LHCN-M2 (cell line): ENCODE data around the gene TTF2. TPM values are rescaled to one million over a fixed set of nuclear protein-coding genes. Genes with fewer than 3 reads are reported as not detected.
"Not testable (repeated sequence)": the region's sequence is repeated elsewhere in the genome, so short reads cannot be mapped to it uniquely, and the experiment has no call there.

Experiments
- DNase-seq: peaks from one replicate; pipeline ENCODE4 v3.0.0-alpha.2; 2012; ENCODE audit warnings: low read depth
- total RNA-seq: library from RNA; depleted of rRNA; stranded (reverse); fragments of >200 nt; gene quantifications from 2 replicates; pipeline ENCODE4 v1.2.3, GENCODE V29; 2014; rRNA removed

TTF2 gene
- total RNA-seq, 1 experiment from 2014 or later, result 26.2 TPM

DNA sequence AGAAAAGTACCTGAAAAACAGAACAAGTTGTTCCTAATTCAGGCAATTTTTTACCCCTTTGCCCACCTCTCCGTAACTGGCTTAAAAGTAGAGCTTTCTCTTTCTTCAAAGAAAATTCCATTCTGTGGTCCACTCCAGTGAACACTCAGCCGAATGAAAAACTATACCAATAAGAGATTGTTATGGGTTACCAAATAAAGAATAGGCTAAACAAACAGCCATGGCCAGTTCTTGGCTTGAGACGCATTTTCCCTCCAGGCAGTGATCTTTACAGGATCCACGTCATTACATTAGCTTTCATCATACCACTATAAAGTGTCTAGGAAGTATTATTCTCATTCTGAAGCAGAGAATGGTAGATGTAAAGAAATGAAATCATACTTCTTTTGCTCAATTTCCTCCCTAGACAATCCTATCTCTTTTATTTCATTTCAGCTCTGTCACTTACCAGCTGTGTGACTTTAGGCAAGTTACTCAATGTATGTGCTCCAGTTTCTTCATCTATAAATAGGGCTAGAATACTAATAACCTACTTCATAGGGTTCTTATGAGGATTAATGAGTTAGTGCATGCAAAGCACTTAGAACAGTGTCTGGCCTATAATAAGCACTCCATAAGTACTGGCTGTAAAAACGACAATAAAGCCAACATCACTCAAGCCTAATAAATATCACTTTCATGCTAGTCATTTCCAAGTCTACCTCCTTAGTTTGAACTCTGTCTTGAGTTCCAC, 87.9 kb downstream of the TTF2 start:
- no peak for DNase-seq

DNA sequence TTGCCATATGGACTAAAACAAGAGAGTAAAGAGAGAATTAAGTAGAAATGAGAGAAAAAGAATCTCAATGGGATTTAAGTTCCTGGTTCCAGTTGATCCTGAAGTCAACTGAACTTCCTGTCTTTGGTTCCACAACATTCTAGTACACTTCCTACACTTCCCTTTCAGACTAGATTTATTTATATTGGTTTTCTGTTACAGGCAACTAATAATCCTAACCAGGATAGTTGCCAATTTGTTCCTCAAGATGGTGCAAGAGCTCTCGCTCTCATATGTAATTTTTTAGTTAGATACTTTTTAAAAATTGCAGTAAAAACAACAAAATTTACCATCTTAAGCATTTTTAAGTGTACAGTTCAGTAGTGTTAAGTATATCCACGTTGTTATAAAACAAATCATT, 90.2 kb downstream of the TTF2 start:
- DNase-seq, result peak; percentile 24

DNA sequence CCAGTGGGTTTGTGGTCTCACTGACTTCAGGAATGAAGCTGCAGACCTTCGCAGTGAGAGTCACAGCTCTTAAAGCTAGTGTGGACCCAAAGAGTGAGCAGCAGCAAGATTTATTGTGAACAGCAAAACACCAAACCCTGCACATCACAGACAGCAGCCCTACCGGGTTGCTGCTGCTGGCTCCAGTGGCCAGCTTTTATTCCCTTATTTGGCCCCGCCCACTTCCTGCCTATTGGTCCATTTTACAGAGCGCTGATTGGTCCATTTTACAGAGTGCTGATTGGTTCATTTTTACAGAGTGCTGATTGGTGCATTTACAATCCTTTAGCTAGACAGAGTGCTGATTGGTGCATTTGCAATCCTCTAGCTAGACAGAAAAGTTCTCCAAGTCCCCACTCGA, 91.2 kb downstream of the TTF2 start:
- DNase-seq, result not testable (repeated sequence)

Other genes with a start within 250 kb of the TTF2 start
- 60.0 and 61.7 TPM in 2 replicates for gene PTGFRN, start 150.4 kb upstream of the TTF2 start, total RNA-seq
- gene CD101, start 58.6 kb upstream of the TTF2 start, total RNA-seq, result 0.40 and 0.83 TPM in 2 replicates
- gene TRIM45, start 61.4 kb downstream of the TTF2 start, total RNA-seq, result 1.9 and 2.6 TPM in 2 replicates
- gene VTCN1, start 150.6 kb downstream of the TTF2 start, total RNA-seq, result not detected in 2 replicates